HG03575 (cell line): ENCODE measurements around the gene TJAP1.
"Not testable (repeated sequence)": the region's sequence is repeated elsewhere in the genome, so short reads cannot be mapped to it uniquely, and the experiment has no call there.

Source experiments
- ATAC-seq: cut with Tn5 transposase; IDR thresholded peaks from one replicate; pipeline ENCODE4 v1.9.1; 2021; ENCODE audit not compliant: unreplicated experiment, insufficient number of reproducible peaks, low FRiP score; ENCODE audit errors: extremely low read depth

Gene TJAP1

DNA sequence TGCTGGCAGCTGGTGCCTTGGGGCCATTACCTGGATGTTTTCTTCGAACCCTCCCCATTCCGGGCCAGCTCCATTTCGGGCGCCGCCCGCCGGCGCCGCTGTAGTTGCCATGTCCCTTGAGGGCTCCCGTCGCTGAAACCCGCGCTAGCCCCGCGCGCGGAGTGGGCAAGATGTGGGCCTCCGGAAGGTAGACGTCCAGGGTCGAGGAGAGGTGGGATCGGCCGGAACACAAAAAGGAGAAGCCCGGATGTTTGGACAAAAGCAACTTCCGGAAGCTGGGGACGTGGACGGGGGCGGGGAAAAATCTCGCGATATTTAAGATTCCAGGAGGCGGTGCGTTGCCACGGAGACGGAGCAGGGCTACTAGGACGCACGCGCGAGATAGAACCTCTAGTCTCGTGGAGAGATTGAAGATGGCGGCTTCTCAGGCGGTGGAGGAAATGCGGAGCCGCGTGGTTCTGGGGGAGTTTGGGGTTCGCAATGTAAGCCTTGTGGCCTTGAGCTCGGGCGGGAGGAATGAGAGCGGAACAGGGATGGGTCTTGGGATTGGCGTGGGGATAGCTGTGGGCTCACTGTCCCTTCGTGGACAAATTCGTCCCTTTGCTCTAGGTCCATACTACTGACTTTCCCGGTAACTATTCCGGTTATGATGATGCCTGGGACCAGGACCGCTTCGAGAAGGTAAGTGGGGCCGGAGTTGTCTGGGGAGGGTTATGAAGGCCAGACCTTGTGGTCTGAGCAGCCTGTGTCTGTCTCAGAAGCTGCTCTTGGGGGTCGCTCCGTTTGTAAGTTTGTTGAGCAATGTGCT, 39.5 kb downstream of the TJAP1 start, which contains the start of the genes POLR1C and YIPF3:
TSS of gene POLR1C (plus strand) at position 393 of the 808 bp plus-strand sequence. CDS start at position 414, 21 bp downstream.
TSS of gene YIPF3 (minus strand) at position 230 of the 808 bp plus-strand sequence. CDS start at position 111, 119 bp downstream.
- ATAC-seq: peak; percentile 66

DNA sequence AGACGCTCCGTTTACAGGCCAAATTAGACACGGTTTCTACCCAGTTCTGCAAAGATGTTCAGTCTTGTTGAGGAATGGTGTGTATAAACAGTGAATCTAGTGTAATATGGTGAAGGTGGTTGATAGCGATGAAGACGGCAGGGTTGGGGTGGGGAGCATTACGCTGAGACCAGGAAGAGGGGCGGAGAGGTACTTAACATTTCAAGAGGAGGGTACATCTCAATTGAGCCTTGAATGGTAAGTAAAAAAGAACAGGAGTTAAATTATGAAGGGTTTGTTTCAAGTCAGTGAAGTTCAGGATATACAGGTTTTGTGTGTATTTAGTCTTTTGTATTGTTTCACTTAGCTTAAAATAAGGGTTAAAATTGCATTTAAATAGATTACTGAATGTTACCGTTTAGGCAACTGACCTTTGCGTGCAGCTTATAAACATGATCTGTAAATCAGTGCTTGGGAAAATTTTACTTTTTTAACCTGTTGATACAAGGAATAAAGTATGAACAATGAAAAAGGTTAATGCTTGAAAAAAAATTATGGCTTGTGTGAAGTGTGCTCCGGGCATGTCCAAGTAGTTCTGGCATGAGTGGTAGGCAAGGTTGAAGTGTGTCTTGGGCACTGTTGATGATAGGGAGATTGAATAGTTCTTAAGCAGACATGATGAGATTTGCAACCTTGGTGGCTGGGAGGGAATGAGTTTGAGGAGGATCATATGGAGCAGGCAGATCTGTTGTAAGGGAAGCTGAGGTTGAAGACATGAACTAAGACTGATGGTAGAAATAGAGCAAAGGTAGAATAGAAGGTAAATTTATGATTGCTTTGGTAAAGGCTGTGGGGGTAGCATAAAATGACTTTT, 40.4 kb downstream of the TJAP1 start:
- no peak for ATAC-seq

DNA sequence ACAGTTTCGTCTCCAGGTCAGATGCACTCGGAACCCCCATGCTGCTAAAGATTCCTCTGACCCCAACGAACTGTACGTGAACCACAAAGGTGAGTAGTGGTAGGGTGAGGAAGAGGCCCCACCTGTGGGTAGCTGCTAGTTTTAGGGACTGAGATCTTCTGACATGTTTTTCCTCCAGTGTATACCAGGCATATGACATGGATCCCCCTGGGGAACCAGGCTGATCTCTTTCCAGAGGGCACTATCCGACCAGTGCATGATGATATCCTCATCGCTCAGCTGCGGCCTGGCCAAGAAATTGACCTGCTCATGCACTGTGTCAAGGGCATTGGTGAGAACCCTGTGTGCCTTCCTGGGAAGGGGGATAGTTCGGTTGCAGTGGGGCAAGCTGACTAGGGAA, 42.7 kb downstream of the TJAP1 start:
- ATAC-seq: no peak

DNA sequence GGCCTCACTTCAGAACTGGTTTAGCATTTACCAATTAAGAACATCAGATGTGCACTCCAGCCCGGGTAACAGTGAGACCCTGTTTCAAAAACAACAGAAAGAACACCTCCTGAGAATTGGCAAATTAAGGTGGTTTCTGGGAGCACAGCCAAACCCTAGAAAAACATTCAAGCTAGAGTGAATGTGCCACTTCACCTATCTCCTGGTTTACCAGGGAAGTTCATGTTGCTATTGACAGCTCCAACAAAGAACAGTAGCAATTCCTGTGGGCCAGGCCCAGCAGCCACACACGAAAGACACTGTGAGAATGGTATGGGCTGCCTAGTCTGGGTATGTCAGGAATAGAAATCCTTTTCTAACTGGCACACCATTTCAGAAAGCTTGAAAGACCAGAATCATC, 44.5 kb downstream of the TJAP1 start:
- ATAC-seq: no peak

DNA sequence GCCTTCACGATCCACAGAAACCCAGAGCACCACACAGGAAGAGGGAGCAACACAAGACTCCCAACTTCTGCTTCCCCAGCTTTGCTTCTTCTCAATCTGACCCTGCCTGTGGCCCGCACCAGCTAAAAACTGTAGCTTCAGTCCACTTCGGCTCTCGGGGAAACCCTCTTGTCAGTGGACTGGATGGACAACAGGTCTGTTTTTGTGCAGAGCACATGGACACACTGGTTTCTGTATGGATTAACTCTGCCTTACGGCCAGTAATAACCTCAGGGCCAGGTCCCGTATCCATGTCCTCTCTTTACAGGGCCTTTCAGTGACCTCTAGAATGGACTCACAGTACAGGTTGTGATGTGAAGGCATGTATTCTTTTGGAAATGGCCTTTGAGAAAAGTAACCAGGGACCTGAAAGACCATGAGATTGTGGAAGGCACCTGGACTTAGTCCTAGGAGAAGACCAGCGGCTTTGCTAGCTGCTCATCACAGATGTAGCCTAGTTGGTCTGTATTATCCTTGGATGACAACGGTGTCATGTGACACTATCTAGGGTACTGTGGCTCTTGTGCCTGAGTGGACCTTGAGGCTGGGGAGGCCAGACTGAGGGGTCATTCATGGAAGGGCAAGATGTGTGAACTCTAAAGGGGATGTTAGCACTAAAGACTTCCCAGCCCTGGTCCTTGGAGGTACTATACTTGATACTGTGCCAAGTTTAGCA, 45.3 kb downstream of the TJAP1 start:
- ATAC-seq: no peak

DNA sequence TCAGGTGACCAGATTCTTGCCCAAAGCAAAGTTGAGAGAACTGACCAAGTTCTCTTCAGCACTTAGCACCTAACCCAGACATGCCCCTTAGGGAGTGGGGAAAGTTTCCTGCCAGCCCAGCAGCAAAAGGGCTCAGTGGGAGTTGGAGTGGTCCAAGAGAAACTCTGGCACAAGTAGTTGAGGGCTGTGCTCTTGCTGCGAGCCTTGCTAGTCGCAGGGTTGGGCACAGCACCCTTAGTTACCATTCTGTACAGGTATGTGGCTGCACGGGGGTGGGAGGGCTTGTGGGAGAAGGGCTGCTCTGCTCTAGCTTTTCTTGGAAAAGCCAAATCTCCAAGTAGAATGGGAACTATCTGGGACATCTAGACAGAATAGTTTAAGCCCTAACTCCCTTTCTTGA, 45.9 kb downstream of the TJAP1 start:
- ATAC-seq: no peak

DNA sequence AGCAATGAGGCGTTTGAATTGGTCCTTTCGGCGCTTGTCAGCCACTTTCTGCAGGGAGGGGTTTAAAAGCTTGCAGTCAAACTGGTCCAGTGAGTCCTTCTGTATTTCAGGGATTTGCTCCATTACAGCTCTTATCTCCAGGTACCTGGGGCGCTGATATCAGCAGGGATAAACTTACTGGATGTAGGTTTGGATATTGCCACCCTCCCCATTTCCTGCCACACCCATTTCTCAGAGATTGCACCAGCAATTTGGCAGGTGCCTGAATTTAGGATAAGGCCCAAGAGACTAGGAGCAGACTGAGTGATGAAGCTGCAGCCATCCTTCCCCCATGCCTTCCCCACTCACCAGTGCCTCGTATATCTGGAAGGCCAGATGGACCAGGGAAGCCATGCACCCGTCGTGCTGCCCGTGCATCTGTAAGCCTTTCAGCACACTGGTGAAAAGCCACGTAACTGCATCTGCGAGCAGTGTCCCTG, 47.2 kb downstream of the TJAP1 start:
- no peak for ATAC-seq

DNA sequence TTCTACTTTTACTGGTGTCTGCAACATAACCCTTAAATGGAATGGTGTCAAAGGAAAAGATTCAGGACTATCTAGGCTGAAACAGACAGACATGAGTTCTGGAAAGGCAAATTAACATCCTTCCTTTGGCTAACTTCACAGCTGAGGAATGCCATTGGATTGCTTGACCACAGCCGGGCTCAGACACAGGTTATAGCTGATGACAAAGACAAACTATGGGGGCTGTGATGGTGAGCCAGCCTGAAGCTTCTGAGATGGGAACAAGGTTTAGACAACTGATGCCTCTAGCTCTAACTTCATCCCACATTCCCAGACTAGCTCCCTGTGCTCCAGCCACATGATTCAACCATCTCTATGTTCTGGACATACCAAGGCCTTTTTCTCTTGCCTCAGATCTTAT, 54.8 kb downstream of the TJAP1 start:
- ATAC-seq: no peak

DNA sequence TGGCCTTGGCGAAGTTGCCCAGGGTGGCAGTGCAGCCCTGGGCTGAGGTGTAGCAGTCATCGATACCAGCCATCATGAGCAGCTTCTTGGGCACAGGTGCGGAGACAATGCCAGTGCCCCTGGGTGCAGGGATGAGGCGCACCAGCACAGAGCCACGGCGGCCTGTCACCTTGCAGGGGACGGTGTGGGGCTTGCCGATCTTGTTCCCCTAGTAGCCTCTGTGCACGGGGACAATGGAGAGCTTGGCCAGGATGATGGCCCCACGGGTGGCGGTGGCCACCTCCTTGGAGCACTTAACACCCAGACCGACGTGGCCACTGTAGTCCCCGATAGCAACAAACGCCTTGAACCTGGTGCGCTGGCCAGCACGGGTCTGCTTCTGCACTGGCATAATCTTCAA, 61.6 kb downstream of the TJAP1 start:
- not testable (repeated sequence) for ATAC-seq

DNA sequence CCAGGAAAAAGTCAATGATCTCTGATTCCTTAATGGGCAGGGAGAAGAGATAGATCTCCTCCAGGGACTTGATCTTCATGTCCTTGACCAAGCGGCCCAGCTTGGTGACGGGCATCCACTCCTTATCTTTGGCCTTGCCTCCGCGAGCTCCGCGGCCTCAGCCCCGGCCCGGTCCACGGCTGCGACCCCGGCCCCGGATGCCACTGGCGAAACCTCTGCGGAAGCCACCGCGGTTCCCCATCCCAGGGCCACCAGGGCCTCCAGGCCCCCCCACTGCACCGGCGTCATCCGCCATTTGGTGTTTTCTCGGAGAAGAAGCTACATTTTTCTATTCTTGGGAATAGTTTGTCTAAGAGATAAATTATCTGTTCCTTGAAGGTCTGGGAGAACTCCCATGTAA, 62.0 kb downstream of the TJAP1 start:
- not testable (repeated sequence) for ATAC-seq

DNA sequence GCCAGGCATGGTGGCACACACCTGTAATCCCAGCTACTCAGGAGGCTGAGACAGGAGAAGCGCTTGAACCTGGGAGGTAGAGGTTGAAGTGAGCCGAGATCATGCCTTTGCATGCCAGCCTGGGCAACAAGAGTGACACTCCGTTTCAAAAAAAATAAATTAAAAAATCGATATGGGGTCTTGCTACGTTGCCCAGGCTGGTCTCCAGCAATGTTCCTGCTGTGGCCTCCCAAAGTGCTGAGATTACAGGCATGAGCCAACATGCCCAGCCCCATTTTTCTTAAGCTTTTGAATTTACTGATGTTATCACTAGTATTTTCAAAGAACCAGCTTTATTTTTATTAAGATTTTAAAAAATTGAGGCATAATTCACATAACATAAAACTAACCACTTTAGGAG, 63.1 kb downstream of the TJAP1 start:
- ATAC-seq: no peak

DNA sequence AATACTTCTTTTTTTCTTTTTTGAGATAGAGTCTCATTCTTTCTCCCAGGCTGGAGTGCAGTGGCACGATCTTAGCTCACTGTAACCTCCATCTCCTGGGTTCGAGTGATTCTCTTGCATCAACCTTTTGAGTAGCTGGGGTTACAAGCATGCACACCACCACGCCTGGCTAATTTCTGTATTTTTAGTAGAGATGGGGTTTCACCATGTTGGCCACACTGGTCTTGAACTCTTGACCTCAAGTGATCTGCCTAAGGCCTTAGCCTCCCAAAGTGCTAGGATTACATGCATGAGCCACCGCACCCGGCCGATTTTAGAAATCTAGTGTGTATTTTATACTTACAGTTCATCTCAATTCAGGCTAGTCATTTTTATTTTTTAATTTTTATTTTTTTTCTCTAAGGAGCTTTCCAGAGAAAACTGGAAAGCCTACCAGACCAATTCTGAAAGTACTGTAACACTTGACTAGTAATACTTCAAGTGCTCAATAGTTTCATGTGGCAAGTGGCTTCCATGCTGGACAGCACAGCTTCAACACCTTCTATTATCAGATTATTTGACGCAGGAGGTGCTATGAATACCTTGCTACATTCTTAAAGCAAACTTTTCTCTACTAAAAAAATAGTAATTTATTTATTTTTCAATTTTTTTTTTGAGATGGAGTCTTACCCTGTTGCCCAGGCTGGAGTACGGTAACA, 64.6 kb downstream of the TJAP1 start:
- ATAC-seq: no peak

DNA sequence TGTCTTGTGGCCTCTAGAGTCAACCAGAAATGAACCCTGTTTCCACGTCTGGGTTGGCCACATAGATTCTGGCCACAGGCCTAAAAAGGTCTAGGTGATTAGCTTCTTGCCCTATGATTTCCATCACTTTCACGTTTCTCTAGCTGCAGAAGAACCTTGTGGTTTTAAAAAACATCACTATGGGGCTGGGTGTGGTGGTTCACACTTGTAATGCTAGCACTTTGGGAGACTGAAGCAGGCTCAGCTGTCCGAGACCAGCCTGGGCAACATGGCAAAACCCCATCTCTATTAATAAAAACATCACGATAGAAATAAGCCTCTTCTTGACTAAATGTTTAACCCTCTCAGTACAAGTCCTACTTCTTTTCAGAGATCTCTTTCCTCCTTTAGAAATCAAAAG, 67.1 kb downstream of the TJAP1 start:
- no peak for ATAC-seq

DNA sequence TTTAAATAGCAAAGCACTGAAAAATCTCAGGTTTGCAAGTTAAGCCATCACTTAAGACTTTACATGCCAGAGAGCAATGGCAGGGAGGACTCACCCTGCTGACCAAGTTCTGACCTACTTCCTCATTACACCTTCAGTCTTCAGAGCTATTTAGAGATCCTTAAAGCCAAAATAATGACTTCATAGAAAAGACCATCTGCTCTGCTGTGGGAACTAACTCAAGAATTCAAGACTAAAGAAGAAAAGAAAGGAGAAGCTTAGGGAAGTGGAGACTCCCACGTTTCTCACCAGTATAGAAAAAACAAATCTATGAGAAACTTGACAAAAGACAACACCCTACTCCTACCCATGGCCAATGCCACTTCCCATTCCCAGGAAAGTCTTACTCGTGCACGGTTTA, 69.9 kb downstream of the TJAP1 start:
- ATAC-seq: no peak
